Sigmoid colon (tissue), 4 donors: ENCODE data around the gene PDCD1LG2.

Experiments used
- CTCF ChIP-seq, 4 experiments: fragments of 450-650 bp in 3 of 4; fragments of 200-600 bp in 1 of 4; IDR thresholded peaks; one replicate each; pipeline ENCODE4 v1.5.1; 2016 to 2019; ENCODE audit warnings: antibody characterized with exemption in 4 of 4, mild to moderate bottlenecking in 3 of 4, moderate library complexity in 2 of 4
- EP300 ChIP-seq, 4 donors: sonication (generic); formaldehyde crosslinking; IDR thresholded peaks; one replicate each; pipeline ENCODE4 v1.6.1; 2017; ENCODE audit warnings: antibody characterized with exemption in 4 of 4
- POLR2A ChIP-seq, 2 donors: fragments of 450-650 bp; IDR thresholded peaks; one replicate each; pipeline ENCODE4 v1.6.1; 2016; ENCODE audit warnings: antibody characterized with exemption in 2 of 2, mild to moderate bottlenecking in 2 of 2, moderate library complexity in 2 of 2
- POLR2AphosphoS5 ChIP-seq, 4 donors: sonication (generic); formaldehyde crosslinking; IDR thresholded peaks; one replicate each; pipeline ENCODE4 v1.6.1; 2017; ENCODE audit warnings: antibody characterized with exemption in 4 of 4

GRCh38 chr9:5612185-5612530 lies 101.8 kb downstream of the PDCD1LG2 start:
- TF ChIP-seq EP300 (IDR thresholded peaks at IDR 0.05) (no peak), CTCF (IDR thresholded peaks at IDR 0.05) (no peak), POLR2AphosphoS5 (IDR thresholded peaks at IDR 0.05) (no peak), POLR2A (IDR thresholded peaks at IDR 0.05) (no peak)
